Keratinocyte (primary cell): Measurements from ENCODE around the gene EFHD1. TPM values are rescaled to one million over a fixed set of nuclear protein-coding genes. Genes with fewer than 3 reads are reported as not detected.

Experiments
- DNase-seq: peaks from one replicate; pipeline ENCODE4 v3.0.0-alpha.2; 2011; ENCODE audit warnings: low read depth, missing footprints, low spot score
- FAIRE-seq: peaks from 2 replicates; lab custom pipeline; 2011; peaks lifted over from hg19 to GRCh38; lab: Jason Lieb, UNC
- H2AFZ ChIP-seq: 2 replicates; pipeline ENCODE4 v1.6.0; 2012; ENCODE audit warnings: low read length, control low read depth, inconsistent platforms; ENCODE audit not compliant: control insufficient read depth
- H3K27ac ChIP-seq: 2 replicates; pipeline ENCODE4 v1.5.1; 2011; ENCODE audit warnings: low read length; ENCODE audit not compliant: control insufficient read depth, insufficient read depth
- H3K27me3 ChIP-seq: 3 replicates; pipeline ENCODE4 v1.6.0; 2011; ENCODE audit warnings: low read length; ENCODE audit not compliant: control insufficient read depth, insufficient read depth; ENCODE audit errors: extremely low read depth
- H3K36me3 ChIP-seq, 2 experiments: 2 replicates in 1 of 2; 3 replicates in 1 of 2; pipeline ENCODE4 v1.5.1; 2011; ENCODE audit warnings: low read length in 2 of 2, mild to moderate bottlenecking in 1 of 2; ENCODE audit not compliant: control insufficient read depth in 2 of 2, insufficient read depth in 2 of 2; ENCODE audit errors: extremely low read depth in 1 of 2
- H3K4me1 ChIP-seq: 3 replicates; pipeline ENCODE4 v1.5.1; 2011; ENCODE audit warnings: low read length; ENCODE audit not compliant: control insufficient read depth, insufficient read depth; ENCODE audit errors: extremely low read depth
- H3K4me2 ChIP-seq: 3 replicates; pipeline ENCODE4 v1.6.0; 2011; ENCODE audit warnings: low read depth, low read length; ENCODE audit not compliant: control insufficient read depth, insufficient read depth; ENCODE audit errors: extremely low read depth
- H3K4me3 ChIP-seq, 3 experiments: fragments of 200-600 bp in 1 of 3; sonication (generic) in 1 of 3; 2 replicates in 2 of 3; 3 replicates in 1 of 3; pipeline ENCODE4 v1.5.1; 2011 to 2016; ENCODE audit warnings: low read length in 3 of 3, mild to moderate bottlenecking in 3 of 3, control low read depth in 2 of 3, inconsistent platforms in 1 of 3, low read depth in 1 of 3, mixed read lengths in 1 of 3, mixed run types in 1 of 3, moderate library complexity in 1 of 3; ENCODE audit not compliant: control insufficient read depth in 2 of 3, insufficient read depth in 2 of 3; ENCODE audit errors: extremely low read depth in 1 of 3
- H3K79me2 ChIP-seq: 2 replicates; pipeline ENCODE4 v1.6.0; 2012; ENCODE audit warnings: low read length; ENCODE audit not compliant: control insufficient read depth, insufficient read depth
- H3K9ac ChIP-seq: 3 replicates; pipeline ENCODE4 v1.6.0; 2011; ENCODE audit warnings: low read length; ENCODE audit not compliant: control insufficient read depth, insufficient read depth; ENCODE audit errors: extremely low read depth
- H3K9me1 ChIP-seq: 3 replicates; pipeline ENCODE4 v1.6.0; 2011; ENCODE audit warnings: low read length; ENCODE audit not compliant: control insufficient read depth, insufficient read depth; ENCODE audit errors: extremely low read depth
- H3K9me3 ChIP-seq: 2 replicates; pipeline ENCODE4 v1.5.1; 2012; ENCODE audit warnings: low read depth, low read length; ENCODE audit not compliant: control insufficient read depth
- H4K20me1 ChIP-seq: 3 replicates; pipeline ENCODE4 v1.6.0; 2011; ENCODE audit warnings: low read length; ENCODE audit not compliant: control insufficient read depth, insufficient read depth; ENCODE audit errors: extremely low read depth
- EZH2 ChIP-seq: IDR thresholded peaks from one replicate; pipeline ENCODE4 v1.6.1; 2012; ENCODE audit warnings: inconsistent platforms, mild to moderate bottlenecking, low read length, moderate library complexity
- dilution Hi-C: fragments of 300-500 bp; cut with MboI; formaldehyde crosslinking; loops from one replicate; pipeline ENCODE4 v1.7.0; 2020; ENCODE audit warnings: low sequenced_read_pairs; ENCODE audit not compliant: extremely low pct_ligation_motif_present
- polyA plus RNA-seq, 5 experiments: library from polyadenylated mRNA; depleted of rRNA in 3 of 5; stranded (reverse) in 3 of 5; stranded (forward) in 1 of 5; unstranded in 1 of 5; fragments of >200 nt; gene quantifications; 1 replicate in 1 of 5; 2 replicates in 3 of 5; 3 replicates in 1 of 5; pipeline versions ENCODE4 v1.2.1 to v1.2.3, GENCODE V29; 2011 to 2012; ENCODE audit warnings: missing spikeins in 2 of 5, low read depth in 1 of 5, low replicate concordance in 1 of 5
- TF ChIP-seq, protein P1 (sequence below), 3 experiments: IDR thresholded peaks in 1 of 3; conservative IDR thresholded peaks in 1 of 3; optimal IDR thresholded peaks in 1 of 3; 2 replicates in 2 of 3; 3 replicates in 1 of 3; pipeline versions ENCODE3 to v1.5.1; 2011; ENCODE audit warnings: low read length in 3 of 3, mild to moderate bottlenecking in 3 of 3, moderate library complexity in 2 of 3, control low read depth in 1 of 3, inconsistent platforms in 1 of 3; ENCODE audit not compliant: insufficient read depth in 2 of 3; ENCODE audit errors: extremely low read depth in 1 of 3

Gene EFHD1
- polyA plus RNA-seq, 1 donor (not counting 4 experiments of a cell fraction or from before 2014, with no cell fraction given), result not detected

DNA sequence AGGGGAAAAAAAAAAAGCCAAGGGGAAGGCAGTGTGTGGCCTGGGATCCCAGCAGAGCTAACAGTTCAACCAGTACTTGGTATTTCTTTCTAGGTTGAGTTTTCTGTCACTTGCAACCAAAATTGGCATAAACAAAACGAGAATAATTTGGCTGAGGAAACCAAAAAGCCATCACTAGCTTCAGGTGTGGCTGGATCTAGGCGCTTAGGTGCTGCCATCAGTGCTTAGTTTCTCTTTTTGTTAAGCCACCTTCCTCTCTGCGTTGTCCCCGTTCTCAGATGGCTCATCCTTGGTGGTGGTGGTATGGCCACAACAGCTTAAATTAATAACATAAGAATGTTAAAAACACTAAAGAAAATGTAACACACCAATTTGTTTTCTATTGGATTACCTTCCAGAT is 2.4 kb downstream of the EFHD1 start:
- Histone ChIP-seq H3K9ac (no peak overlapping the region), H3K27me3 (peaks cover 62% of the 10 kb centered on the region), H3K27ac (no peak overlapping the region), H3K79me2 (no peaks in the 10 kb centered on the region), H3K4me1 (peaks cover 5% of the 10 kb centered on the region), H3K4me2 (no peak overlapping the region), H2AFZ (no peak overlapping the region), H3K4me3 (no peak overlapping the region), H4K20me1 (peaks cover 3% of the 10 kb centered on the region), H3K36me3 (no peaks in the 10 kb centered on the region), H3K9me3 (no peaks in the 10 kb centered on the region), H3K9me1 (no peaks in the 10 kb centered on the region)
- TF ChIP-seq EZH2, result no peak
- TF ChIP-seq, protein P1, sequence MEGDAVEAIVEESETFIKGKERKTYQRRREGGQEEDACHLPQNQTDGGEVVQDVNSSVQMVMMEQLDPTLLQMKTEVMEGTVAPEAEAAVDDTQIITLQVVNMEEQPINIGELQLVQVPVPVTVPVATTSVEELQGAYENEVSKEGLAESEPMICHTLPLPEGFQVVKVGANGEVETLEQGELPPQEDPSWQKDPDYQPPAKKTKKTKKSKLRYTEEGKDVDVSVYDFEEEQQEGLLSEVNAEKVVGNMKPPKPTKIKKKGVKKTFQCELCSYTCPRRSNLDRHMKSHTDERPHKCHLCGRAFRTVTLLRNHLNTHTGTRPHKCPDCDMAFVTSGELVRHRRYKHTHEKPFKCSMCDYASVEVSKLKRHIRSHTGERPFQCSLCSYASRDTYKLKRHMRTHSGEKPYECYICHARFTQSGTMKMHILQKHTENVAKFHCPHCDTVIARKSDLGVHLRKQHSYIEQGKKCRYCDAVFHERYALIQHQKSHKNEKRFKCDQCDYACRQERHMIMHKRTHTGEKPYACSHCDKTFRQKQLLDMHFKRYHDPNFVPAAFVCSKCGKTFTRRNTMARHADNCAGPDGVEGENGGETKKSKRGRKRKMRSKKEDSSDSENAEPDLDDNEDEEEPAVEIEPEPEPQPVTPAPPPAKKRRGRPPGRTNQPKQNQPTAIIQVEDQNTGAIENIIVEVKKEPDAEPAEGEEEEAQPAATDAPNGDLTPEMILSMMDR (optimal IDR thresholded peaks at IDR 0.05 in 1 of 3, IDR thresholded peaks at IDR 0.05 in 1 of 3, conservative IDR thresholded peaks at IDR 0.05 in 1 of 3; ENCODE audit: extremely low read depth in 1 of 3, insufficient read depth in 2 of 3, low read length in 3 of 3), result no peak
- DNase-seq (no peak), FAIRE-seq (no peak)
- dilution Hi-C loops, result no loop called here

DNA sequence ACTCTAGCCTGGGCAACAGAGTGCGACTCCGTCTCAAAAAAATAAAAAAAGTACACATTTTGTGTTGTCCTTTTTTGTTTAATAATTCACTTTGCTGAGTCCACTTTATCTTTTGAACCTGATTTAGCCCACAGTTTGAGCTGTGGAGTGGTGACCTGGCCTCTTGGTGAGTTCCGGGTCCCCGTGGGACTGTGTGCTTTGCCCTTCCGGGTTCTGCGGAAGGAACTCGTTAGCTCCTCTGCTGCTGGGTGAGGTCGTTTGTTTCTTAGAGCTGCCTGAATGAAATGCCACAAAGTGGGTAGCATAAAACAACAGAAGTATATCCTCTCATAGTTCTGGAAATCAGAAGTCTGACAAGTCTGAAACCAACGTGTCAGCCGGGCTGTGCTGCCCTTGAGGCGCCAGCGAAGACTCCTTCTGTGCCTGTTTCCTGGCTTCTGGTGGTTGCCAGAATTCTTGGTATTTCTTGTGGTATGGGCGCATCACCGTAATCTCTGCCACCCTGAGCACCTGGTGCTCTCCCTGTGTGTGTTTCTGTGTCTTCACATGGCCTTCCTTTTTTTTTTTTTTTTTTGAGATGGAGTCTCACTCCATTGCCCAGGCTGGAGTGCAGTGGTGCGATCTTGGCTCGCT is 3.5 kb downstream of the EFHD1 start:
- Histone ChIP-seq H3K9ac (no peak overlapping the region), H3K4me3 (no peak overlapping the region), H3K36me3 (no peaks in the 10 kb centered on the region), H3K4me1 (peaks cover 5% of the 10 kb centered on the region), H3K27me3 (peaks cover 58% of the 10 kb centered on the region), H4K20me1 (peaks cover 3% of the 10 kb centered on the region), H3K4me2 (no peak overlapping the region), H3K9me3 (no peaks in the 10 kb centered on the region), H3K79me2 (no peaks in the 10 kb centered on the region), H3K27ac (no peak overlapping the region), H2AFZ (no peak overlapping the region), H3K9me1 (no peaks in the 10 kb centered on the region)
- TF ChIP-seq, protein P1 (optimal IDR thresholded peaks at IDR 0.05 in 1 of 3, IDR thresholded peaks at IDR 0.05 in 1 of 3, conservative IDR thresholded peaks at IDR 0.05 in 1 of 3; ENCODE audit: extremely low read depth in 1 of 3, insufficient read depth in 2 of 3, low read length in 3 of 3), result no peak
- TF ChIP-seq EZH2, result no peak
- FAIRE-seq (no peak), DNase-seq (no peak)
- dilution Hi-C loops, result no loop called here
